ENCODE data around the gene LPO. TPM values are rescaled to one million over a fixed set of nuclear protein-coding genes. Genes with fewer than 3 reads are reported as not detected.

The LPO gene
- total and polyA plus RNA-seq, 9 of the 15 experiments (the other 6 are each of a cell fraction or from before 2014, with no cell fraction given), result 0.07 to 0.11 TPM; not detected in 7

GRCh38 chr17:58265271-58265670 lies 26.9 kb downstream of the LPO start (continued):
- TF ChIP-seq TCF3 (CRISPR knock-in tag; IDR thresholded peaks at IDR 0.05), result no peak

GRCh38 chr17:58265902-58266875 lies 27.8 kb downstream of the LPO start:
- Histone ChIP-seq H4K20me1 (replicated peaks; ENCODE audit: control insufficient read depth, insufficient read depth, low read length) (peaks cover 5% of the 10 kb centered on the region; the same call in 1 of the 2 replicates), H3K9ac (ENCODE audit: insufficient read depth in 1 of 2, low read depth in 2 of 2, low read length in 2 of 2) (no peak overlapping the region), H3K4me3 (no peak overlapping the region), H3K4me2 (ENCODE audit: insufficient read depth, low read length) (no peak overlapping the region), H2AFZ (ENCODE audit: low read depth, low read length) (no peak overlapping the region), H3K36me3 (ENCODE audit: control insufficient read depth, insufficient read depth, low read length) (no peaks in the 10 kb centered on the region), H3K9me3 (replicated peaks; ENCODE audit: control insufficient read depth, insufficient read depth, low read depth, low read length) (no peaks in the 10 kb centered on the region), H3K4me1 (replicated peaks in 1 of 2; ENCODE audit: control insufficient read depth in 2 of 2, insufficient read depth in 2 of 2, low read length in 2 of 2) (0 out of 5 replicates have a peak, but pooled peaks cover 0 to 2% of the 10 kb centered on the region in 2 experiments), H3K79me2 (ENCODE audit: control insufficient read depth, insufficient read depth, low read length) (no peaks in the 10 kb centered on the region), H3K27ac (ENCODE audit: extremely low read depth, low read depth, low read length) (no peak overlapping the region), H3K27me3 (ENCODE audit: control insufficient read depth in 2 of 2, insufficient read depth in 2 of 2, low read length in 2 of 2) (peaks cover 43 to 73% of the 10 kb centered on the region in 2 experiments), H3K9me1 (ENCODE audit: control insufficient read depth, insufficient read depth, low read length) (no peaks in the 10 kb centered on the region)
- ChIA-PET CTCF (ENCODE audit: low intra/inter-chr PET ratio) (no interaction called here), POLR2A (interaction anchor here (0.8 kb wide), 1 partner anchor 252 kb away, joined by 5 read pairs; no protein-coding TSS in a partner anchor)
- ATAC-seq (no peak), FAIRE-seq (no peak), DNase-seq (ENCODE audit: extremely low read depth in 1 of 4, low spot score in 3 of 4) (no peak)
- in situ Hi-C loops (cut with MboI), result no loop called here
- intact Hi-C loops (cut with micrococcal nuclease), result no loop called here
- BruUV-seq (replicated peaks), result no TSS peak
- 1% methylated on average over 7 of the region's 7 CpGs for WGBS (ENCODE audit: insufficient coverage, low coverage, missing lambda C conversion rate)
- no peak for TF ChIP-seq NR3C1 (CRISPR knock-in tag; IDR thresholded peaks at IDR 0.05)
- TF ChIP-seq PTTG1 (tag; IDR thresholded peaks at IDR 0.05; ENCODE audit: low read depth), result no peak
- TF ChIP-seq TARDBP (IDR thresholded peaks at IDR 0.05), result no peak
- TF ChIP-seq CTCFL (IDR thresholded peaks at IDR 0.05; ENCODE audit: borderline replicate concordance, insufficient read depth, low read depth, low read length, poor library complexity, severe bottlenecking), result no peak
- TF ChIP-seq U2AF1 (optimal IDR thresholded peaks at IDR 0.05; ENCODE audit: low read depth, low read length), result no peak
- no peak for TF ChIP-seq ATF1 (CRISPR knock-in tag; IDR thresholded peaks at IDR 0.05)
- no peak for TF ChIP-seq ATF1 (tag; IDR thresholded peaks at IDR 0.05)
- no peak for TF ChIP-seq ELK3 (CRISPR knock-in tag; IDR thresholded peaks at IDR 0.05)
- no peak for TF ChIP-seq PCBP1 (IDR thresholded peaks at IDR 0.05; ENCODE audit: low read depth, low read length, poor library complexity, severe bottlenecking)
- no peak for TF ChIP-seq HDAC3 (IDR thresholded peaks at IDR 0.05; ENCODE audit: borderline replicate concordance, partially characterized antibody)
- TF ChIP-seq ZNF696 (CRISPR knock-in tag; conservative IDR thresholded peaks at IDR 0.05), result no peak
- TF ChIP-seq HIVEP1 (CRISPR knock-in tag; IDR thresholded peaks at IDR 0.05), result no peak
- TF ChIP-seq ZSCAN29 (IDR thresholded peaks at IDR 0.05), result no peak
- TF ChIP-seq NCOA4 (IDR thresholded peaks at IDR 0.05; ENCODE audit: partially characterized antibody), result no peak
- no peak for TF ChIP-seq TCF7L2 (IDR thresholded peaks at IDR 0.05; ENCODE audit: low read depth, low read length)
- TF ChIP-seq ZNF253 (CRISPR knock-in tag; conservative IDR thresholded peaks at IDR 0.05), result no peak
- TF ChIP-seq TAF1 (IDR thresholded peaks at IDR 0.05; ENCODE audit: control insufficient read depth, extremely low read depth, insufficient read depth, low read length, severe bottlenecking), result no peak
- no peak for TF ChIP-seq TSC22D4 (tag; IDR thresholded peaks at IDR 0.05)

Measured in K562 (cell line).